AG08396 (cell line): ENCODE measurements around the gene ADCK1.
A peak's percentile ranks its signal among the peaks of the same experiment; 100 is the strongest.
"Not testable (repeated sequence)": the region's sequence is repeated elsewhere in the genome, so short reads cannot be mapped to it uniquely, and the experiment has no call there.

ENCODE experiments used
- DNase-seq: peaks from one replicate; pipeline ENCODE4 v3.0.0; 2012; ENCODE audit warnings: low spot score, mixed read lengths

Gene ADCK1

GRCh38 chr14:77955816-77956484 lies 156.0 kb downstream of the ADCK1 start:
- no peak for DNase-seq

- not testable (repeated sequence) for DNase-seq
These were observed 159.8 kb downstream of the ADCK1 start for GRCh38 chr14:77959686-77960085.

GRCh38 chr14:77961847-77962580 lies 162.1 kb downstream of the ADCK1 start:
- no peak for DNase-seq

GRCh38 chr14:77962731-77963520 lies 163.0 kb downstream of the ADCK1 start:
- DNase-seq = no peak

- DNase-seq = no peak
These were observed 164.7 kb downstream of the ADCK1 start for GRCh38 chr14:77964586-77964985.

- no peak for DNase-seq
These were observed 165.1 kb downstream of the ADCK1 start for GRCh38 chr14:77965050-77965449.

- DNase-seq = peak; percentile 50
These were observed 166.1 kb downstream of the ADCK1 start for GRCh38 chr14:77965919-77966435.

GRCh38 chr14:77967110-77967509 lies 167.2 kb downstream of the ADCK1 start:
- DNase-seq = no peak

- no peak for DNase-seq
These were observed 170.7 kb downstream of the ADCK1 start for GRCh38 chr14:77970646-77971045.

GRCh38 chr14:77973246-77973645 lies 173.3 kb downstream of the ADCK1 start:
- DNase-seq = no peak

- DNase-seq = no peak
These were observed 176.7 kb downstream of the ADCK1 start for GRCh38 chr14:77976591-77976990.

- no peak for DNase-seq
These were observed 179.3 kb downstream of the ADCK1 start for GRCh38 chr14:77979171-77979570.

GRCh38 chr14:77979666-77980351 lies 179.9 kb downstream of the ADCK1 start:
- DNase-seq = no peak

GRCh38 chr14:77980475-77981321 lies 180.8 kb downstream of the ADCK1 start:
- DNase-seq = no peak
